ENCODE data around the gene APLP2. TPM values are rescaled to one million over a fixed set of nuclear protein-coding genes. Genes with fewer than 3 reads are reported as not detected.
"Not testable (repeated sequence)": the region's sequence is repeated elsewhere in the genome, so short reads cannot be mapped to it uniquely, and the experiment has no call there.

APLP2 gene
- total RNA-seq, 1 experiment from 2014 or later = 345 TPM

DNA sequence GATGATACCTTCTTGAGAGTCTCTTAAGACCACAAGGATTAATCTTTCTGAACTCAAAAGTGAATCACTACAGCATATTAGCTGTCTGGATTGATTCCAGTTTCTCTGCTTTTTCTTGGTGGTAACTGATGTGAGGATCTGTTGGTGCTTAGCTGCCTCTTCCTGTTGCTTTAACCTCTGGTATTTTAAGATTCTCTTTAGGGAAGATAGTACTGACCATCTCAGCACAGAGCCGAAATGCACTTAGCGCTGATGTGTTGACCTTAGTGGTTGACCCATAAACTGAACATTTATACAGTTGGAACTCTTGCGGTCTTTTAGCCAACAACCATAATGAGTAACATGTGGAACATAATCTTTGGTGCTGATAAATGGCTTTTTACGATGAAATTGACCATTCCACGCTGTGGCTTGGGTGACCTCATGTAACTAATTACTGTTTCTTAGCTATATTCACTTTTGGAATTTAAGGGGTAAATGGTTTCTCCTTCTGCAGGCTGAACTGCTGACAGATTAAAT, 33.7 kb downstream of the APLP2 start:
- DNase-seq (peak; percentile 97), ATAC-seq (peak; percentile 90)
- Histone ChIP-seq H2AFZ (ENCODE audit: low read length) (no peak overlapping the region), H3K27ac (ENCODE audit: low read length) (peak overlapping the region; percentile 57), H3K9ac (ENCODE audit: low read length) (no peak overlapping the region), H4K20me1 (ENCODE audit: low read length) (peaks cover 48% of the 10 kb centered on the region), H3K36me3 (ENCODE audit: low read depth, low read length) (peaks cover 6% of the 10 kb centered on the region; the same call in 1 of the 2 replicates), H3K4me1 (ENCODE audit: insufficient read depth, low read length) (peaks cover 26% of the 10 kb centered on the region), H3F3A (ENCODE audit: low read length, unreplicated experiment) (peaks cover 13% of the 10 kb centered on the region), H3K9me3 (ENCODE audit: low read length) (no peaks in the 10 kb centered on the region), H3K27me3 (ENCODE audit: low read length) (no peaks in the 10 kb centered on the region), H3K79me2 (ENCODE audit: low read length) (peaks cover 85% of the 10 kb centered on the region), H3K9me2 (replicated peaks; ENCODE audit: low read length) (no peaks in the 10 kb centered on the region), H3K4me2 (ENCODE audit: low read length) (peak overlapping the region; percentile 56), H3K4me3 (ENCODE audit: low read length) (no peak overlapping the region)
- ChIA-PET POLR2A (ENCODE audit: unreplicated experiment) (no interaction called here), CTCF (interaction anchor here (0.7 to 0.8 kb wide), 2 partner anchors 33 to 100 kb away, joined by 3 read pairs; no protein-coding TSS in a partner anchor)
- intact Hi-C loops (cut with micrococcal nuclease) = no loop called here
- no peak for TF ChIP-seq EZH2 (IDR thresholded peaks at IDR 0.05; ENCODE audit: low read length, unreplicated experiment)
- TF ChIP-seq, protein P1, sequence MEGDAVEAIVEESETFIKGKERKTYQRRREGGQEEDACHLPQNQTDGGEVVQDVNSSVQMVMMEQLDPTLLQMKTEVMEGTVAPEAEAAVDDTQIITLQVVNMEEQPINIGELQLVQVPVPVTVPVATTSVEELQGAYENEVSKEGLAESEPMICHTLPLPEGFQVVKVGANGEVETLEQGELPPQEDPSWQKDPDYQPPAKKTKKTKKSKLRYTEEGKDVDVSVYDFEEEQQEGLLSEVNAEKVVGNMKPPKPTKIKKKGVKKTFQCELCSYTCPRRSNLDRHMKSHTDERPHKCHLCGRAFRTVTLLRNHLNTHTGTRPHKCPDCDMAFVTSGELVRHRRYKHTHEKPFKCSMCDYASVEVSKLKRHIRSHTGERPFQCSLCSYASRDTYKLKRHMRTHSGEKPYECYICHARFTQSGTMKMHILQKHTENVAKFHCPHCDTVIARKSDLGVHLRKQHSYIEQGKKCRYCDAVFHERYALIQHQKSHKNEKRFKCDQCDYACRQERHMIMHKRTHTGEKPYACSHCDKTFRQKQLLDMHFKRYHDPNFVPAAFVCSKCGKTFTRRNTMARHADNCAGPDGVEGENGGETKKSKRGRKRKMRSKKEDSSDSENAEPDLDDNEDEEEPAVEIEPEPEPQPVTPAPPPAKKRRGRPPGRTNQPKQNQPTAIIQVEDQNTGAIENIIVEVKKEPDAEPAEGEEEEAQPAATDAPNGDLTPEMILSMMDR (conservative IDR thresholded peaks at IDR 0.05; ENCODE audit: low read depth, low read length) = no peak
- no peak for TF ChIP-seq EZH2phosphoT487 (IDR thresholded peaks at IDR 0.05; ENCODE audit: borderline replicate concordance, low read length)
- BruUV-seq (replicated peaks) = no TSS peak

DNA sequence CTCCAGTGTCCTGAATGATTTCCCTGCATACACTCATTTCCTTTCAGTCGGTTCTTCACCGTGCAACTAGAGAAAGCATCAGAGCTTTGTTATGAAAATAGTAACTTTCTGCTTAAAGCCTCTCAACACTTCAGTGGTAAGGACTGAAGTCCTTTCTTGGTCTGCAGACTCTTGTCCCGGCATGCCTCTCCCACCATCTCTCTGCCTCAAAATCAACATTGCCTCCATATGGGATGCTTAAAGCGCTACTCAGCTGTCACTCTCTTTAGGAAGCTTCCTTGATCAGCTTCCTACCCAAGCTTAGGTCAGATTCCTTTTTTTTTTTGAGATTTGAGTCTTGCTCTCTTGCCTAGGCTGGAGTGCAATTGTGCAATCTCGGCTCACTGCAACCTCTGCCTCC, 36.7 kb downstream of the APLP2 start:
- POLR2A ChIA-PET (ENCODE audit: unreplicated experiment) = no interaction called here

DNA sequence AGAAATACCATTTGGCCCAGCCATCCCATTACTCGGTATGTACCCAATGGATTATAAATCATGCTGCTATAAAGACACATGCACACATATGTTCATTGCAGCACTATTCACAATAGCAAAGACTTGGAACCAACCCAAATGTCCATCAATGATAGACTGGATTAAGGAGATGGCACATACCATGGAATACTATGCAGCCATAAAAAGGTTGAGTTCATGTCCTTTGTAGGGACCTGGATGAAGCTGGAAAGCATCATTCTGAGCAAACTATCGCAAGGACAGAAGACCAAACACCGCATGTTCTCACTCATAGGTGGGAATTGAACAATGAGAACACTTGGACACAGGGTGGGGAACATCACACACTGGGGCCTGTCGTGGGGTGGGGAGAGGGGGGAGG, 39.0 kb downstream of the APLP2 start:
- H3K4me3 ChIP-seq (ENCODE audit: low read length); H3K4me1 ChIP-seq (ENCODE audit: insufficient read depth, low read length); ATAC-seq; intact Hi-C loops (cut with micrococcal nuclease); H3K4me2 ChIP-seq (ENCODE audit: low read length); H3K27me3 ChIP-seq (ENCODE audit: low read length); CTCF ChIA-PET; H3K9ac ChIP-seq (ENCODE audit: low read length); H3K27ac ChIP-seq (ENCODE audit: low read length); BruUV-seq (replicated peaks); H2AFZ ChIP-seq (ENCODE audit: low read length); POLR2A ChIA-PET (ENCODE audit: unreplicated experiment); DNase-seq; H3K9me2 ChIP-seq (replicated peaks; ENCODE audit: low read length); H3F3A ChIP-seq (ENCODE audit: low read length, unreplicated experiment); H3K9me3 ChIP-seq (ENCODE audit: low read length): not testable (repeated sequence)
- H3K36me3 ChIP-seq (ENCODE audit: low read depth, low read length) = peaks cover 43% of the 10 kb centered on the region
- peaks cover 51% of the 10 kb centered on the region for H3K79me2 ChIP-seq (ENCODE audit: low read length)
- H4K20me1 ChIP-seq (ENCODE audit: low read length) = peaks cover 25% of the 10 kb centered on the region; the same call in 1 of the 2 replicates

More for the DNA sequence above, 36.7 kb downstream of the APLP2 start:
- BruUV-seq (replicated peaks) = no TSS peak
- H3K27me3 ChIP-seq (ENCODE audit: low read length) = no peaks in the 10 kb centered on the region
- CTCF ChIA-PET = no interaction called here
- no peaks in the 10 kb centered on the region for H3K9me3 ChIP-seq (ENCODE audit: low read length)
- peaks cover 24% of the 10 kb centered on the region for H3K36me3 ChIP-seq (ENCODE audit: low read depth, low read length)
- H2AFZ ChIP-seq (ENCODE audit: low read length) = no peak overlapping the region
- H3K9ac ChIP-seq (ENCODE audit: low read length) = no peak overlapping the region
- H4K20me1 ChIP-seq (ENCODE audit: low read length) = peaks cover 44% of the 10 kb centered on the region
- peaks cover 58% of the 10 kb centered on the region for H3K79me2 ChIP-seq (ENCODE audit: low read length)
- H3K27ac ChIP-seq (ENCODE audit: low read length) = no peak overlapping the region
- H3K4me3 ChIP-seq (ENCODE audit: low read length) = no peak overlapping the region
- TF ChIP-seq, protein P1 (conservative IDR thresholded peaks at IDR 0.05; ENCODE audit: low read depth, low read length) = no peak
- no peak for TF ChIP-seq EZH2 (IDR thresholded peaks at IDR 0.05; ENCODE audit: low read length, unreplicated experiment)
- no peak for TF ChIP-seq EZH2phosphoT487 (IDR thresholded peaks at IDR 0.05; ENCODE audit: borderline replicate concordance, low read length)
- intact Hi-C loops (cut with micrococcal nuclease) = no loop called here
- no peak for DNase-seq
- H3F3A ChIP-seq (ENCODE audit: low read length, unreplicated experiment) = peaks cover 13% of the 10 kb centered on the region
- H3K4me1 ChIP-seq (ENCODE audit: insufficient read depth, low read length) = peaks cover 26% of the 10 kb centered on the region
- H3K4me2 ChIP-seq (ENCODE audit: low read length) = no peak overlapping the region
- ATAC-seq = no peak
- no peaks in the 10 kb centered on the region for H3K9me2 ChIP-seq (replicated peaks; ENCODE audit: low read length)
